DND-41 (cell line): ENCODE data around the gene COL4A2.

Experiments used
- ATAC-seq: fragments of 200-7000 bp; cut with Tn5 transposase; 3 replicates; pipeline ENCODE4 v1.9.1; 2021; ENCODE audit warnings: low read depth; ENCODE audit not compliant: insufficient read depth
- DNase-seq: peaks from one replicate; pipeline ENCODE4 v3.0.0-alpha.2; 2020
- H2AFZ ChIP-seq: 2 replicates; pipeline ENCODE4 v1.6.0; 2012; ENCODE audit warnings: low read depth, low read length
- H3K27ac ChIP-seq: 2 replicates; pipeline ENCODE4 v1.5.1; 2012; ENCODE audit warnings: low read length, inconsistent platforms
- H3K27me3 ChIP-seq: fragments of 200-600 bp; sonication (generic); 2 replicates; pipeline ENCODE4 v1.6.0; 2012; ENCODE audit warnings: low read length, mild to moderate bottlenecking, inconsistent platforms; ENCODE audit not compliant: insufficient read depth, poor library complexity
- H3K36me3 ChIP-seq: 2 replicates; pipeline ENCODE4 v1.5.1; 2012; ENCODE audit warnings: low read length, inconsistent platforms; ENCODE audit not compliant: insufficient read depth
- H3K4me1 ChIP-seq: 2 replicates; pipeline ENCODE4 v1.5.1; 2012; ENCODE audit warnings: mild to moderate bottlenecking, low read length; ENCODE audit not compliant: insufficient read depth
- H3K4me2 ChIP-seq: 2 replicates; pipeline ENCODE4 v1.6.0; 2012; ENCODE audit warnings: mild to moderate bottlenecking, moderate library complexity, low read length, inconsistent platforms; ENCODE audit not compliant: insufficient read depth
- H3K4me3 ChIP-seq, 2 experiments: fragments of 200-600 bp in 1 of 2; shearing (Covaris generic) in 1 of 2; 2 replicates each; pipeline ENCODE4 v1.5.1; 2012 to 2016; ENCODE audit warnings: inconsistent platforms in 2 of 2, low read length in 2 of 2, mild to moderate bottlenecking in 2 of 2, low read depth in 1 of 2, moderate library complexity in 1 of 2
- H3K79me2 ChIP-seq: 2 replicates; pipeline ENCODE4 v1.6.0; 2012; ENCODE audit warnings: low read length, inconsistent platforms; ENCODE audit not compliant: insufficient read depth
- H3K9ac ChIP-seq: 2 replicates; pipeline ENCODE4 v1.6.0; 2012; ENCODE audit warnings: low read depth, mild to moderate bottlenecking, inconsistent platforms, low read length, moderate library complexity
- H3K9me3 ChIP-seq: 2 replicates; pipeline ENCODE4 v1.5.1; 2012; ENCODE audit warnings: low read length, moderate library complexity, mild to moderate bottlenecking, inconsistent platforms; ENCODE audit not compliant: insufficient read depth, severe bottlenecking
- H4K20me1 ChIP-seq: 2 replicates; pipeline ENCODE4 v1.6.0; 2012; ENCODE audit warnings: low read length; ENCODE audit not compliant: insufficient read depth
- EZH2 ChIP-seq: IDR thresholded peaks from 3 replicates; pipeline ENCODE4 v1.6.1; 2012; ENCODE audit warnings: borderline replicate concordance, low read depth, mild to moderate bottlenecking, moderate library complexity, low read length, inconsistent platforms; ENCODE audit not compliant: severe bottlenecking
- TF ChIP-seq, protein P1 (sequence below): IDR thresholded peaks from 2 replicates; pipeline ENCODE4 v1.5.1; 2012; ENCODE audit warnings: borderline replicate concordance, low read length, moderate library complexity, mild to moderate bottlenecking; ENCODE audit not compliant: poor library complexity, severe bottlenecking; ENCODE audit errors: extremely low read depth

Gene COL4A2

DNA sequence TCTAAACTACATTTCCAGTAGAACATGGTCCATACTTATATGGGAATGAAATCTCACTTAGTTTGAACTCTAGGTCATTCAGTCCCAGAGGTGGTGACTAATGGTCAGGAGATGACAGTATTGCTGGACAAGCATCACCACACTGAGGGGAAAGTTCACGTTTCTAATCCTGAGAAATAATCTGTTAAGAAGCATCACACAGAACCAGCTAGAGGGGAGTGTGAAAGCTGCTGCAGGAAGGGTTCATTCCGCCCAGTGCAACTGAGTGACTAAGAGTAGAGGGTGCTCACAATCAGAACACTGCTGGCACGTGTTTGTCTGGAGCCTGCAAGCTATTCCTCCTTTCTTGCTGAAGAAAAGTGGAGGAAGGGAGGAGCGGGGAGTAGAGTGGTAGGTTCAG is 2.8 kb upstream of the COL4A2 start:
- Histone ChIP-seq H3K27me3 (peaks cover 61% of the 10 kb centered on the region), H3K79me2 (no peaks in the 10 kb centered on the region), H2AFZ (no peak overlapping the region), H3K9me3 (no peaks in the 10 kb centered on the region), H3K4me3 (no peak overlapping the region), H4K20me1 (0 out of 2 replicates have a peak, but pooled peaks cover 4% of the 10 kb centered on the region), H3K27ac (no peak overlapping the region), H3K9ac (no peak overlapping the region), H3K36me3 (no peaks in the 10 kb centered on the region), H3K4me1 (no peaks in the 10 kb centered on the region), H3K4me2 (no peak overlapping the region)
- TF ChIP-seq EZH2 = no peak
- TF ChIP-seq, protein P1, sequence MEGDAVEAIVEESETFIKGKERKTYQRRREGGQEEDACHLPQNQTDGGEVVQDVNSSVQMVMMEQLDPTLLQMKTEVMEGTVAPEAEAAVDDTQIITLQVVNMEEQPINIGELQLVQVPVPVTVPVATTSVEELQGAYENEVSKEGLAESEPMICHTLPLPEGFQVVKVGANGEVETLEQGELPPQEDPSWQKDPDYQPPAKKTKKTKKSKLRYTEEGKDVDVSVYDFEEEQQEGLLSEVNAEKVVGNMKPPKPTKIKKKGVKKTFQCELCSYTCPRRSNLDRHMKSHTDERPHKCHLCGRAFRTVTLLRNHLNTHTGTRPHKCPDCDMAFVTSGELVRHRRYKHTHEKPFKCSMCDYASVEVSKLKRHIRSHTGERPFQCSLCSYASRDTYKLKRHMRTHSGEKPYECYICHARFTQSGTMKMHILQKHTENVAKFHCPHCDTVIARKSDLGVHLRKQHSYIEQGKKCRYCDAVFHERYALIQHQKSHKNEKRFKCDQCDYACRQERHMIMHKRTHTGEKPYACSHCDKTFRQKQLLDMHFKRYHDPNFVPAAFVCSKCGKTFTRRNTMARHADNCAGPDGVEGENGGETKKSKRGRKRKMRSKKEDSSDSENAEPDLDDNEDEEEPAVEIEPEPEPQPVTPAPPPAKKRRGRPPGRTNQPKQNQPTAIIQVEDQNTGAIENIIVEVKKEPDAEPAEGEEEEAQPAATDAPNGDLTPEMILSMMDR = no peak
- ATAC-seq (no peak), DNase-seq (no peak)

DNA sequence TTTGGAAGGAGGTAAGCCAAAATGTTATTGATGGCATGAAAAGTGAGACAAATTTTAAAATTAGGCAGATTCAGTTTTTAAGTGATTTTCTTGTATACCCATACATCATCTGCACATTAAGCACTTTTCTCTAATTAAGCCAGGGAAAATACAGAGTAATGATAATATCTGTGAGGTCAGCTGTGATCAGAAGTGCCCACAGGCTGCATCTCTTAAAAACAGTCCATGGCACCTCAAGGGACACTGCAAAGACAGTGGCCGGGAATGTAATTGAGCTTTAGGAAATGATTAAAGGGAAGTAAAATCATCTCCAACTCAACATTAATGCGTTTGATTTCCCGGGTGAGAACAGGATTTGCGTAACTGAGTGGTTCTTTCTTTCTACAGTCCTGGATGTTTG is 2.1 kb upstream of the COL4A2 start:
- Histone ChIP-seq H3K4me1 (no peaks in the 10 kb centered on the region), H3K79me2 (no peaks in the 10 kb centered on the region), H4K20me1 (0 out of 2 replicates have a peak, but pooled peaks cover 4% of the 10 kb centered on the region), H3K9ac (no peak overlapping the region), H3K27ac (no peak overlapping the region), H3K9me3 (no peaks in the 10 kb centered on the region), H3K4me2 (no peak overlapping the region), H3K4me3 (no peak overlapping the region), H3K27me3 (peaks cover 59% of the 10 kb centered on the region), H3K36me3 (no peaks in the 10 kb centered on the region), H2AFZ (no peak overlapping the region)
- no peak for TF ChIP-seq EZH2
- TF ChIP-seq, protein P1 = no peak
- no peak for ATAC-seq
- no peak for DNase-seq

GRCh38 chr13:110305544-110305943 is 1.5 kb upstream of the COL4A2 start:
- Histone ChIP-seq H3K9ac (no peak overlapping the region), H3K4me3 (no peak overlapping the region), H3K36me3 (no peaks in the 10 kb centered on the region), H4K20me1 (0 out of 2 replicates have a peak, but pooled peaks cover 4% of the 10 kb centered on the region), H3K27ac (no peak overlapping the region), H3K4me1 (no peaks in the 10 kb centered on the region), H3K9me3 (no peaks in the 10 kb centered on the region), H2AFZ (no peak overlapping the region), H3K79me2 (no peaks in the 10 kb centered on the region), H3K4me2 (no peak overlapping the region), H3K27me3 (peaks cover 56% of the 10 kb centered on the region)
- ATAC-seq (no peak), DNase-seq (no peak)
- TF ChIP-seq EZH2 = no peak
- TF ChIP-seq, protein P1 = no peak

- Histone ChIP-seq H3K9ac (no peak overlapping the region), H2AFZ (no peak overlapping the region), H3K27ac (no peak overlapping the region), H3K4me3 (no peak overlapping the region), H3K4me2 (no peak overlapping the region), H3K9me3 (no peaks in the 10 kb centered on the region), H3K4me1 (no peaks in the 10 kb centered on the region), H4K20me1 (0 out of 2 replicates have a peak, but pooled peaks cover 4% of the 10 kb centered on the region), H3K36me3 (no peaks in the 10 kb centered on the region), H3K27me3 (peaks cover 54% of the 10 kb centered on the region), H3K79me2 (no peaks in the 10 kb centered on the region)
- TF ChIP-seq EZH2 = no peak
- TF ChIP-seq, protein P1 = no peak
- ATAC-seq = no peak
- no peak for DNase-seq
These were observed 1.1 kb upstream of the COL4A2 start for GRCh38 chr13:110305949-110306339.
